ENCODE measurements around the gene RPTOR. TPM values are rescaled to one million over a fixed set of nuclear protein-coding genes. Genes with fewer than 3 reads are reported as not detected.

The RPTOR gene
- total RNA-seq, 4 donors from 2014 or later: 19.0 to 48.3 (median 27.3) TPM

DNA sequence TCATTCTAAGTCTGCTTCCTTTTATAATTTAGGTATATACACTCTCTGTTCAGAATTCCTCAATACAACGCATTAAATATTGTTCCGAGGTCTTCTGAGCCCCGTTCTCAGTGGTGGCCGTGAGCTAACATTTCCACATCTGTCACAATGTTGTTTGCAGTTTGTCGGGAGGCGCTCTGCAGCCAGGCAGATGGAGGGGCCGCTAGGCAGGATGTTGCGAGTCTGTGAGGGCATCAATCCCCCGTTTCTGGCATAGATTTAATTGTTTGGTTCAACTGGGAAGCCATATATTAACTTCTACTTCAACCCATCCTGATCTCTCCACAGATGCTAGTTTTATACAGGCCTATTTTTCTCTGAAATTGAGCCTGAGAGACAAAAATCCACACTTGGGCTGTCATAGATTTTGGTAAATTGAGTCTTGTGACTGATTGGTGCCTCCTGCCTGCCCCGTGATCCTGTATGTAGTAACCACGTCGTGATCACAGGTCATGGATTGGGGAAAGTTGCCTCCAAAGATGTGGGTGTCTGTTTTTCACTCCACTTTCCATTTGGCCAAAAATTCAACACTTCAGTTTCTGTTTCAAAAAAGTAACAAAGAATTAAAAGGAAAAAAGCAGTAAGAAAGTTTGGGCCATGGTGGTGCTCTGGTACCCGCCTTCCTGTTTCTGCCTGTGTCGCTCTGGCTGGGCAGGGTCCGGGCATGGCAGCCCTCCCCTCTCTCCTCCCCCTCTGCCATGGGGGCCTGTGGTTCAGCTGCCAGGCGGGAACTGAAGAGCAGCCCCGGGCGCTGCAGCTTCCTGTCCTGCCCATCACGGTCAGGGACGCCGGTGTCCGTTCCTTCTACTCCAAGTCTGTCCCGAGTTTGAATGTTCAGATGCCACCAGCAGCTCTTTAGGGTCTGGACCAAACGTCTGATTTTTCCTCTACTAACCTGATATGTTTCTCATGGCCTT lies 41.5 kb downstream of the RPTOR start:
- no peak for TF ChIP-seq POLR2A (IDR thresholded peaks at IDR 0.05)
- TF ChIP-seq, protein P1, sequence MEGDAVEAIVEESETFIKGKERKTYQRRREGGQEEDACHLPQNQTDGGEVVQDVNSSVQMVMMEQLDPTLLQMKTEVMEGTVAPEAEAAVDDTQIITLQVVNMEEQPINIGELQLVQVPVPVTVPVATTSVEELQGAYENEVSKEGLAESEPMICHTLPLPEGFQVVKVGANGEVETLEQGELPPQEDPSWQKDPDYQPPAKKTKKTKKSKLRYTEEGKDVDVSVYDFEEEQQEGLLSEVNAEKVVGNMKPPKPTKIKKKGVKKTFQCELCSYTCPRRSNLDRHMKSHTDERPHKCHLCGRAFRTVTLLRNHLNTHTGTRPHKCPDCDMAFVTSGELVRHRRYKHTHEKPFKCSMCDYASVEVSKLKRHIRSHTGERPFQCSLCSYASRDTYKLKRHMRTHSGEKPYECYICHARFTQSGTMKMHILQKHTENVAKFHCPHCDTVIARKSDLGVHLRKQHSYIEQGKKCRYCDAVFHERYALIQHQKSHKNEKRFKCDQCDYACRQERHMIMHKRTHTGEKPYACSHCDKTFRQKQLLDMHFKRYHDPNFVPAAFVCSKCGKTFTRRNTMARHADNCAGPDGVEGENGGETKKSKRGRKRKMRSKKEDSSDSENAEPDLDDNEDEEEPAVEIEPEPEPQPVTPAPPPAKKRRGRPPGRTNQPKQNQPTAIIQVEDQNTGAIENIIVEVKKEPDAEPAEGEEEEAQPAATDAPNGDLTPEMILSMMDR (IDR thresholded peaks at IDR 0.05): no peak
- intact Hi-C loops (cut with DNase I; ENCODE audit: low total_unique reads): no loop called here
- H3K4me1 ChIP-seq: no peaks in the 10 kb centered on the region
- DNase-seq: no peak
- no peaks in the 10 kb centered on the region for H3K36me3 ChIP-seq
- H3K27ac ChIP-seq: no peak overlapping the region
- H3K9me3 ChIP-seq: no peaks in the 10 kb centered on the region
- H3K4me3 ChIP-seq: no peak overlapping the region
- H3K27me3 ChIP-seq: no peaks in the 10 kb centered on the region

DNA sequence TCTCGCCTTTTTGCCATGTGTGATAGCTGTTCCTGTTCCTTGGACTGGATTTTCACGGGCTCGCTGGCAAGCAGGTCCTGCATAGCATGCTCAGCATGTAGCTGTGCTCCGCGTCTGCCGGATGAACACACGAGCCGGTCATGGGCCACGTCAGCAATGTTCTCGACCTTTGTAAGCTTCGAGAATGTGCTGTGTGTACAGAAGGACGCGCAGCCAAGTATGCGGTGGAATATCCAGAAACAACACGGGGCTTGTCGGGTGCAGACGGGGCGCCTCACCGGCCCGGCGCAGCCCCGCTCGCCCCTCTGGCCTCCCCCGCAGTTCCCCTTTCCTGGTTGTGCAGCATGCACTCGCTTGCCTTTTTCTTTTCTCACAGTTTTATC lies 42.2 kb downstream of the RPTOR start:
- no peaks in the 10 kb centered on the region for H3K4me1 ChIP-seq
- H3K9me3 ChIP-seq: no peaks in the 10 kb centered on the region
- no peak overlapping the region for H3K27ac ChIP-seq
- DNase-seq: no peak
- H3K27me3 ChIP-seq: no peaks in the 10 kb centered on the region
- no peak for TF ChIP-seq POLR2A (IDR thresholded peaks at IDR 0.05)
- TF ChIP-seq, protein P1 (IDR thresholded peaks at IDR 0.05): no peak
- no peaks in the 10 kb centered on the region for H3K36me3 ChIP-seq
- intact Hi-C loops (cut with DNase I; ENCODE audit: low total_unique reads): no loop called here
- H3K4me3 ChIP-seq: no peak overlapping the region

- intact Hi-C loops (cut with DNase I; ENCODE audit: low total_unique reads): no loop called here
- Histone ChIP-seq H3K27me3 (no peaks in the 10 kb centered on the region), H3K4me1 (no peaks in the 10 kb centered on the region), H3K36me3 (no peaks in the 10 kb centered on the region), H3K27ac (peak overlapping the region in 1 of 2 donors; percentile 44), H3K9me3 (no peaks in the 10 kb centered on the region), H3K4me3 (no peak overlapping the region)
- DNase-seq: no peak
- TF ChIP-seq, protein P1 (IDR thresholded peaks at IDR 0.05): no peak
- TF ChIP-seq POLR2A (IDR thresholded peaks at IDR 0.05): no peak
Observed at GRCh38 chr17:80588702-80589383, 44.2 kb downstream of the RPTOR start.

DNA sequence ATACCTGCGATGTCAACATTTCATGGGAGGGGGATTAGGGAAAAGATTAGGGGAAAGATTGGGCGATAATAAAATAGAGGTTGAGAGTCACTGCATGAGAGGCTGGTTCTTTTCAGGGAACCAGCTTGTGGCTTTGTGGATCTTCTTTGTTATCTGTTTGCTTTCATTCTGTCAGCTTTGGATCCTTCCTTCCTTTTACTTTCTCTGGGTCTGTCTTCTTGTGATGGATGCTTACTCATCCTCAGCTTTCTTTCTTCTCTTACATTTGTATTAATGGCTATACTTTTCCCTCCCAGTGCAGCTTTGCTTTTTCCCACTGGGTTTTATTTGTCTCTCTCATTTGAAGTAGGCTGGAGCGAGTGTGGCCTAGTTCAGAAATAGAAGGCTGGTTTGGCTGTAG lies 47.1 kb downstream of the RPTOR start:
- no peaks in the 10 kb centered on the region for H3K9me3 ChIP-seq
- H3K4me1 ChIP-seq: no peaks in the 10 kb centered on the region
- H3K4me3 ChIP-seq: no peak overlapping the region
- H3K36me3 ChIP-seq: no peaks in the 10 kb centered on the region
- no peaks in the 10 kb centered on the region for H3K27me3 ChIP-seq
- no peak for DNase-seq
- H3K27ac ChIP-seq: no peak overlapping the region
- intact Hi-C loops (cut with DNase I; ENCODE audit: low total_unique reads): no loop called here
- TF ChIP-seq, protein P1 (IDR thresholded peaks at IDR 0.05): no peak
- TF ChIP-seq POLR2A (IDR thresholded peaks at IDR 0.05): no peak

GRCh38 chr17:80592243-80592642 lies 47.6 kb downstream of the RPTOR start:
- H3K9me3 ChIP-seq: no peaks in the 10 kb centered on the region
- no peaks in the 10 kb centered on the region for H3K4me1 ChIP-seq
- no peak overlapping the region for H3K27ac ChIP-seq
- no peak overlapping the region for H3K4me3 ChIP-seq
- H3K27me3 ChIP-seq: no peaks in the 10 kb centered on the region
- TF ChIP-seq, protein P1 (IDR thresholded peaks at IDR 0.05): no peak
- TF ChIP-seq POLR2A (IDR thresholded peaks at IDR 0.05): no peak
- no peak for DNase-seq
- intact Hi-C loops (cut with DNase I; ENCODE audit: low total_unique reads): no loop called here
- H3K36me3 ChIP-seq: no peaks in the 10 kb centered on the region
